Liver (tissue), 9 donors: ENCODE data around the gene DUSP8. TPM values are rescaled to one million over a fixed set of nuclear protein-coding genes. Genes with fewer than 3 reads are reported as not detected.
"Not testable (repeated sequence)": the region's sequence is repeated elsewhere in the genome, so short reads cannot be mapped to it uniquely, and the experiment has no call there.

Experiments used
- DNase-seq: peaks from one replicate; pipeline ENCODE4 v3.0.0-alpha.2; 2017; ENCODE audit warnings: low spot score
- H3K27ac ChIP-seq, 2 donors: one replicate each; pipeline ENCODE4 v1.7.0; 2013; ENCODE audit warnings: inconsistent platforms in 2 of 2, low read length in 2 of 2, control low read depth in 1 of 2, low read depth in 1 of 2, mild to moderate bottlenecking in 1 of 2
- H3K27me3 ChIP-seq, 4 donors: one replicate each; pipeline versions ENCODE4 v1.6.1 to v1.7.0; 2013; ENCODE audit warnings: low read length in 3 of 4, inconsistent platforms in 1 of 4, mild to moderate bottlenecking in 1 of 4, moderate library complexity in 1 of 4; ENCODE audit not compliant: control insufficient read depth in 4 of 4, insufficient read depth in 4 of 4
- H3K36me3 ChIP-seq, 4 donors: one replicate each; pipeline versions ENCODE4 v1.6.1 to v1.7.0; 2013; ENCODE audit warnings: low read length in 3 of 4, mild to moderate bottlenecking in 3 of 4, low read depth in 1 of 4, moderate library complexity in 1 of 4; ENCODE audit not compliant: control insufficient read depth in 4 of 4, insufficient read depth in 3 of 4
- H3K4me1 ChIP-seq, 4 donors: one replicate each; pipeline versions ENCODE4 v1.6.1 to v1.7.0; 2013; ENCODE audit warnings: low read length in 3 of 4, mild to moderate bottlenecking in 3 of 4, moderate library complexity in 1 of 4; ENCODE audit not compliant: control insufficient read depth in 4 of 4, insufficient read depth in 4 of 4
- H3K4me3 ChIP-seq, 3 donors: one replicate each; pipeline versions ENCODE4 v1.6.1 to v1.7.0; 2013; ENCODE audit warnings: low read length in 3 of 3, control low read depth in 1 of 3, low read depth in 1 of 3, mild to moderate bottlenecking in 1 of 3
- H3K9ac ChIP-seq, 2 donors: one replicate each; pipeline ENCODE4 v1.7.0; 2013; ENCODE audit warnings: low read length in 2 of 2, mild to moderate bottlenecking in 2 of 2, moderate library complexity in 2 of 2, control low read depth in 1 of 2, low read depth in 1 of 2
- H3K9me3 ChIP-seq, 4 donors: one replicate each; pipeline versions ENCODE4 v1.6.1 to v1.7.0; 2013; ENCODE audit warnings: low read length in 3 of 4; ENCODE audit not compliant: control insufficient read depth in 4 of 4
- ATF3 ChIP-seq: IDR thresholded peaks from 2 replicates; pipeline ENCODE4 v1.6.1; 2016; ENCODE audit warnings: antibody characterized with exemption
- EGR1 ChIP-seq, 2 donors: IDR thresholded peaks; 2 replicates each; pipeline ENCODE4 v1.6.1; 2016 to 2018; ENCODE audit warnings: antibody characterized with exemption in 2 of 2, low read depth in 2 of 2
- HNF4A ChIP-seq, 2 donors: conservative IDR thresholded peaks; 2 replicates each; pipeline ENCODE4 v1.6.1; 2016; ENCODE audit warnings: antibody characterized with exemption in 2 of 2, mild to moderate bottlenecking in 2 of 2
- NR2F2 ChIP-seq: IDR thresholded peaks from 2 replicates; pipeline ENCODE4 v1.6.1; 2016; ENCODE audit warnings: antibody characterized with exemption
- RAD21 ChIP-seq, 2 donors: IDR thresholded peaks; 2 replicates each; pipeline ENCODE4 v1.6.1; 2016; ENCODE audit warnings: antibody characterized with exemption in 2 of 2, mild to moderate bottlenecking in 2 of 2
- SP1 ChIP-seq: IDR thresholded peaks from 2 replicates; pipeline ENCODE4 v1.6.1; 2018; ENCODE audit warnings: antibody characterized with exemption, mild to moderate bottlenecking
- YY1 ChIP-seq: IDR thresholded peaks from 2 replicates; pipeline ENCODE4 v1.6.1; 2016; ENCODE audit warnings: antibody characterized with exemption, mild to moderate bottlenecking
- WGBS: extraction: QIAGEN DNeasy Blood & Tissue Kit; methylation state at CpG from one replicate; pipeline ENCODE4 v1.1.7; 2013; 5-methylcytosine and 5-hydroxymethylcytosine counted together
- polyA plus RNA-seq, 2 donors: library from polyadenylated mRNA; stranded (reverse) in 1 of 2; unstranded in 1 of 2; fragments of 200-250 nt in 1 of 2; fragments of >200 nt in 1 of 2; fragmentation: Nextera tagmentation in 1 of 2; extraction: Ambion mirVana in 1 of 2; gene quantifications; one replicate each; pipeline versions ENCODE4 v1.2.1 to v1.2.3, GENCODE V29; 2013 to 2015
- total RNA-seq, 2 donors: library from RNA; depleted of rRNA; stranded (reverse); fragments of >200 nt; gene quantifications; one replicate each; pipeline ENCODE4 v1.2.3, GENCODE V29; 2014
- TF ChIP-seq, protein P1 (sequence below): fragments of 150-350 bp; IDR thresholded peaks from 2 replicates; pipeline ENCODE4 v1.5.1; 2017; ENCODE audit warnings: improper control_type of control experiment, low read depth, low read length; ENCODE audit not compliant: missing input control
- donor health status: healthy.
- donor health status: healthy.
- donor health status: healthy.
- donor health status: healthy.
- donor health status: healthy.

The DUSP8 gene
- total and polyA plus RNA-seq, 4 donors = 0.06 to 0.33 (median 0.21) TPM

DNA sequence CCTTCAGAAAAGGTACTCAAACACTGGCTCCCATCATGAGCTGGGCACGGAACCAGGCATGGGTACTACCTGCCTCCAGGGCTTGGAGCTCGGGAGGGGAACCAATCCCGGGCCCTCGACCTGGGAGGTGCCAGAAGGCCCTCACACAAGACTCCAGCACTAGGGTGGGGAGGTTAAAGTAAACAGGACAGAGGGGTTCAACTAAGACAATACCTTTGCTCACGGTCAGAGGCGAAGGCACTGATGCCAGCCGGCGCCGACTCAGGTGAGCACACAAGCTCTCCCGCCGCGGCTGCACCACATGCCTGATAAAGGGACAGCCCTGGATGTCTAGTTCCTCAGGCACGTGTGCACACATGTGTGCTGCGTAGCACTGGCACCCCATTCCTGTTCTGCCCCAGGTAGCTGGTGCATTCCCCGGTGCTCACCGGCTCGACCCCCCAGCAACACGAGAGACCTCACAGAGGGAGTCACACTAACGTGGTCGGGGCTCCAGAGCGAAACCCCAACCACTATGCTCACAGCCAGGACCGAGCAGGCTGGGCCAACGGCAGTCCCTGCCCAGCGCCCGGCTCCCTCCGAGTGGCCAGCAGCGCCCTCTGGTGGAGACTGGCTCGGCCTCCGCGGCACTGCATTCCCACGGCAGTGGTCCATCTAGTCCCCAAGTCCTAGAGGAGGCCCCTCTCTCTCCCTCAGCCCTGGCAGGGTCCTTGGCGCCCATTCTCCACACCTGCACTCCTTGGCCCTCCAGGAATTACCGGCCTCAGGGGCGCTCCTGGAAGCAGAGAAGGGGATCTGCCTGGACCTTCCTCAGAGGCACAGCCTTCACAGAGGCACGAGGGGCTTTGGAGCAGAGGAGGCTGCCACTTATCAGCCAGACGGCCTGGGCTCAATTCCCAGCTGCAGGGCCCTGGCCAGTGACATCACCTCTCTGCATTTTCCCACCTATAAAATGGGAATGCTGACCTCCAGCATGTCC lies 56.7 kb downstream of the DUSP8 start:
- DNase-seq = peak; percentile 85
- Histone ChIP-seq H3K4me3 (no peak overlapping the region), H3K4me1 (peaks cover 2 to 12% (median 7%) of the 10 kb centered on the region in 4 donors), H3K27ac (no peak overlapping the region), H3K27me3 (no peaks in the 10 kb centered on the region), H3K36me3 (no peaks in the 10 kb centered on the region), H3K9ac (no peak overlapping the region), H3K9me3 (no peaks in the 10 kb centered on the region)
- TF ChIP-seq, protein P1, sequence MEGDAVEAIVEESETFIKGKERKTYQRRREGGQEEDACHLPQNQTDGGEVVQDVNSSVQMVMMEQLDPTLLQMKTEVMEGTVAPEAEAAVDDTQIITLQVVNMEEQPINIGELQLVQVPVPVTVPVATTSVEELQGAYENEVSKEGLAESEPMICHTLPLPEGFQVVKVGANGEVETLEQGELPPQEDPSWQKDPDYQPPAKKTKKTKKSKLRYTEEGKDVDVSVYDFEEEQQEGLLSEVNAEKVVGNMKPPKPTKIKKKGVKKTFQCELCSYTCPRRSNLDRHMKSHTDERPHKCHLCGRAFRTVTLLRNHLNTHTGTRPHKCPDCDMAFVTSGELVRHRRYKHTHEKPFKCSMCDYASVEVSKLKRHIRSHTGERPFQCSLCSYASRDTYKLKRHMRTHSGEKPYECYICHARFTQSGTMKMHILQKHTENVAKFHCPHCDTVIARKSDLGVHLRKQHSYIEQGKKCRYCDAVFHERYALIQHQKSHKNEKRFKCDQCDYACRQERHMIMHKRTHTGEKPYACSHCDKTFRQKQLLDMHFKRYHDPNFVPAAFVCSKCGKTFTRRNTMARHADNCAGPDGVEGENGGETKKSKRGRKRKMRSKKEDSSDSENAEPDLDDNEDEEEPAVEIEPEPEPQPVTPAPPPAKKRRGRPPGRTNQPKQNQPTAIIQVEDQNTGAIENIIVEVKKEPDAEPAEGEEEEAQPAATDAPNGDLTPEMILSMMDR = peak; percentile 82
- peak; percentile 85 to 90 for TF ChIP-seq RAD21 (IDR thresholded peaks at IDR 0.05)
- no peak for TF ChIP-seq NR2F2
- WGBS = 43% methylated on average over 36 of the region's 36 CpGs

- DNase-seq = no peak
- WGBS = 90% methylated on average over 31 of the region's 31 CpGs
- no peak for TF ChIP-seq SP1
- TF ChIP-seq YY1 = no peak
- TF ChIP-seq HNF4A (conservative IDR thresholded peaks at IDR 0.05) = no peak
- no peak for TF ChIP-seq NR2F2
- Histone ChIP-seq H3K36me3 (no peaks in the 10 kb centered on the region), H3K27ac (no peak overlapping the region), H3K9me3 (no peaks in the 10 kb centered on the region), H3K27me3 (no peaks in the 10 kb centered on the region), H3K9ac (no peak overlapping the region), H3K4me3 (no peak overlapping the region), H3K4me1 (peaks cover 2 to 12% (median 7%) of the 10 kb centered on the region in 4 donors)
Observed at GRCh38 chr11:1514336-1515061, 57.6 kb downstream of the DUSP8 start.

- no peaks in the 10 kb centered on the region for H3K9me3 ChIP-seq
- H3K4me1 ChIP-seq = peaks cover 2 to 12% (median 7%) of the 10 kb centered on the region in 4 donors
- 84% methylated on average over 23 of the region's 23 CpGs for WGBS
- no peak overlapping the region for H3K4me3 ChIP-seq
- no peak for DNase-seq
- H3K9ac ChIP-seq = no peak overlapping the region
- no peak for TF ChIP-seq EGR1 (IDR thresholded peaks at IDR 0.05; ENCODE audit: low read depth in 2 of 2)
- no peak for TF ChIP-seq YY1
- TF ChIP-seq ATF3 = no peak
- TF ChIP-seq SP1 = no peak
- TF ChIP-seq NR2F2 = peak; percentile 31
- H3K36me3 ChIP-seq = no peaks in the 10 kb centered on the region
- no peak overlapping the region for H3K27ac ChIP-seq
- H3K27me3 ChIP-seq = no peaks in the 10 kb centered on the region
Observed at GRCh38 chr11:1513326-1514296, 58.5 kb downstream of the DUSP8 start.

DNA sequence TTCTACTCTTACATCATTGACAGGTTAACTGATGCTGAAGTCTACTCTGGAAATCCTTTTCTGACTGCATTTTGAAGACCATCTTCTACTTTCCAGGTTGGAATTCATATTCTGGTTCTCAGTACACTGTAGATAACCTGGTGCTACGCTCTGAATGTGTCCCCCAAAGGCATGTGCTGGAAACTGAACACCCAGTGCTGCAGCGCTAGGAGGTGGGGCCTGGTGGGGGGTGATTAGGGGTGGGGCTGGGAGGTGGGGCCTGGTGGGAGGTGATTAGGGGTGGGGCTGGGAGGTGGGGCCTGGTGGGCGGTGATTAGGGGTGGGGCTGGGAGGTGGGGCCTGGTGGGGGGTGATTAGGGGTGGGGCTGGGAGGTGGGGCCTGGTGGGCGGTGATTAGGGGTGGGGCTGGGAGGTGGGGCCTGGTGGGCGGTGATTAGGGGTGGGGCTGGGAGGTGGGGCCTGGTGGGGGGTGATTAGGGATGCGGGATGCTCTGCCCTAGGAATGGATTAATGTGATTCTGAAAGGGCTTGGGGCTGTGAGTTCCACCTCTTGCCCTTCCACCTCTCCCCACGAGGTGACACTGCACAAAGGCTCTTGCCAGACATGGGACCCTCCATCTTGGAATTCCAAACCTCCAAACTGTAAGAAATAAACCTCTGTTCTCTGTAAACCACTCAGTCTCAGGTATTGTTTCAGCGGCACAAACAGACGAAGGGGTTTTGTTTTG lies 59.4 kb downstream of the DUSP8 start:
- H3K27ac ChIP-seq, H3K4me3 ChIP-seq, H3K9me3 ChIP-seq, DNase-seq, H3K27me3 ChIP-seq, H3K9ac ChIP-seq, H3K36me3 ChIP-seq: not testable (repeated sequence)
- WGBS = 80% methylated on average over 9 of the region's 9 CpGs
- H3K4me1 ChIP-seq = peaks cover 2 to 12% (median 7%) of the 10 kb centered on the region in 4 donors
